Measurements from ENCODE around the gene BCL7C.
A peak's percentile ranks its signal among the peaks of the same experiment; 100 is the strongest.

BCL7C gene

GRCh38 chr16:30896261-30896888 lies 2.5 kb upstream of the BCL7C start, which contains the start of gene CTF1:
Gene CTF1, plus strand, starts transcription at chr16:30896614. Its CDS starts 30 bp downstream, at chr16:30896644.
- H3K27ac ChIP-seq (ENCODE audit: low read length): no peak within 1 kb of the TSS
- no peaks in the 10 kb centered on the region for H3K27me3 ChIP-seq (replicated peaks; ENCODE audit: insufficient read depth, low read length)
- no peaks in the 10 kb centered on the region for H3K9me2 ChIP-seq (replicated peaks; ENCODE audit: insufficient read depth, low read length)
- no peaks in the 10 kb centered on the region for H3K79me2 ChIP-seq (ENCODE audit: low read length)
- peak within 1 kb of the TSS; percentile 58 for H3K4me3 ChIP-seq (ENCODE audit: low read length)
- H3K9ac ChIP-seq (ENCODE audit: low read length): peak within 1 kb of the TSS; percentile 24; the same call in 1 of the 2 replicates
- H3K4me1 ChIP-seq (ENCODE audit: low read length): peaks cover 14% of the 10 kb centered on the region
- H2AFZ ChIP-seq (ENCODE audit: low read length): peak within 1 kb of the TSS; percentile 94
- no peaks in the 10 kb centered on the region for H3K36me3 ChIP-seq (replicated peaks; ENCODE audit: insufficient read depth, low read length)
- peak within 1 kb of the TSS; percentile 56 for H3K4me2 ChIP-seq (ENCODE audit: low read depth, low read length)
- H3K9me3 ChIP-seq (replicated peaks; ENCODE audit: insufficient read depth, low read length): no peaks in the 10 kb centered on the region
- no peaks in the 10 kb centered on the region for H4K20me1 ChIP-seq (ENCODE audit: insufficient read depth, low read length)
- TF ChIP-seq CTCF (IDR thresholded peaks at IDR 0.05; ENCODE audit: low read length): no peak
- no peak for TF ChIP-seq EZH2 (optimal IDR thresholded peaks at IDR 0.05; ENCODE audit: low read depth, low read length)
- no peak for TF ChIP-seq EZH2phosphoT487 (IDR thresholded peaks at IDR 0.05; ENCODE audit: low read length)
- peaks cover 25% of the 10 kb centered on the region for H3F3A ChIP-seq (ENCODE audit: insufficient read depth, low read length)
- DNase-seq: no peak

DNA sequence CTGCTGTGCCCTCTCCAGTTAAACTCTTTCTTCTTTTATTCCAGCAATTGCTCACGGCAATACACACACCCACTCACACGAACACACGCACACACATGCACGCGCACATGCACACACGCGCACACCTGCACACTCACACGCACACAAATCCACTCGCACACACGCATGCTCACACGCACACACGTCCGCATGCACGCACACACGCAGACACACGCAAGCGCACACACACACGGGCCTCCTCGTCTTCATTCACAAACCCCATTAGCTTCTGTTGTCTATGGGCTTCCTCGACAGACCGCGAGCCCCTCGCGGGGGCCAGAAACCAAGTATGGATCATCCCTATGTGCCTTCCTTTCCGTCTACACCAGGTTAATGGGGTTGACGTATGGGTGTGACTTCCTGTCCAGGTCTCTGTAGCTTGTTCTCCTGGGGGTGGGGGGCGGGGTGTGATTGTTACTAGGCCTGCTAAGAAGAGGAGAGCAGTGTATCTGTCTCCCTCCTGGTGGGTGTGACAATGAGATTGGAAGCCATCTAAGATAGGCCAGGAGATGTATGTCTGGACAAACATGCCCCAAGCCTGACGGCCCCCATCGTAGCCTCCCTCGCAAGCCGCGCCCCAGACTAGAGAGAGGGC lies 1.9 kb upstream of the BCL7C start:
- Histone ChIP-seq H3K36me3 (replicated peaks; ENCODE audit: insufficient read depth, low read length) (no peaks in the 10 kb centered on the region), H3K9me3 (replicated peaks; ENCODE audit: insufficient read depth, low read length) (no peaks in the 10 kb centered on the region), H3K9me2 (replicated peaks; ENCODE audit: insufficient read depth, low read length) (no peaks in the 10 kb centered on the region), H3K4me2 (ENCODE audit: low read depth, low read length) (no peak overlapping the region), H3K4me1 (ENCODE audit: low read length) (peaks cover 14% of the 10 kb centered on the region), H3K9ac (ENCODE audit: low read length) (no peak overlapping the region), H3K27ac (ENCODE audit: low read length) (no peak overlapping the region), H2AFZ (ENCODE audit: low read length) (no peak overlapping the region), H3F3A (ENCODE audit: insufficient read depth, low read length) (peaks cover 25% of the 10 kb centered on the region), H3K79me2 (ENCODE audit: low read length) (no peaks in the 10 kb centered on the region), H4K20me1 (ENCODE audit: insufficient read depth, low read length) (no peaks in the 10 kb centered on the region), H3K27me3 (replicated peaks; ENCODE audit: insufficient read depth, low read length) (no peaks in the 10 kb centered on the region), H3K4me3 (ENCODE audit: low read length) (no peak overlapping the region)
- no peak for DNase-seq
- TF ChIP-seq EZH2 (optimal IDR thresholded peaks at IDR 0.05; ENCODE audit: low read depth, low read length) (no peak), CTCF (IDR thresholded peaks at IDR 0.05; ENCODE audit: low read length) (no peak), EZH2phosphoT487 (IDR thresholded peaks at IDR 0.05; ENCODE audit: low read length) (no peak)

DNA sequence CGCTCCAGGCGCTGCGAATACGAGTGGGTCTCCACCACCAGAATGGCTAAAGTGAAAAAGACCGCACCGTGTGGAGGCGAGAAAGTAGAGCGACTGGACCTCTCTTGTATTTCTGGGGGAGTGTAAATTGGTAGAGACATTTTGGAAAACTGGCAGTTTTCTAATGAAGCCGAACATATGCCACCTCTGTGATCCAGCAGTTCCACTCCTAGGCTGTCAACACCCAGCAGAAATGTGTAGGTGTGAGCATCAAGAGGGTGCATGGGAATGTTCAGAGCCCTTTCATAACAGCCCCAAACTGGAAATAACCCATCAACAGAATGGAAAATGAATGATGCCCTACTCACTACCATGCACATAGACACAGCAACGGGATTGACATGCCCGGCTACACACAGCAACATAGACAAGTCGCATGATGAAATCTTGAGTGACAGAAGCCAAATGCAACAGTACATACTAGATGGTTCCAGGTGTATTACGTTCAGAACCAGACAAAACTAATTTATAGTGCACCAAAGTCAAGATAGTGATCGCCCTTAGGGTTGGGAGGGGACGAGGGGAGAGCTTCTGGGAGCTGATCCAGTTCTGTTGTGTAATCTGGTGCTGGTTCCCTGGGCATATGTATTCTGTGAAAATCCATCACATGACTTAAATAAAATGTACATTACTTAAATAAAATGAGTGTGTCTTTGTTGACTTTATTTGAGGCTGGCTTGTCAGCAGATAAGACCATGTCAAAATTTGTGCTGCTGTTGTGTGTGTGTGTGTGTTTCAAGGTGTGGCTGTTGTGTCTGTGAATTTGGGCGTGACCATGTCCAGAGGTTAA lies 877 bp upstream of the BCL7C start:
- H3K36me3 ChIP-seq (replicated peaks; ENCODE audit: insufficient read depth, low read length): no peaks in the 10 kb centered on the region
- no peaks in the 10 kb centered on the region for H3K79me2 ChIP-seq (ENCODE audit: low read length)
- peak overlapping the region; percentile 44; the same call in 1 of the 2 replicates for H3K9ac ChIP-seq (ENCODE audit: low read length)
- peak overlapping the region; percentile 71 for H3K4me2 ChIP-seq (ENCODE audit: low read depth, low read length)
- H3F3A ChIP-seq (ENCODE audit: insufficient read depth, low read length): peaks cover 25% of the 10 kb centered on the region
- peak overlapping the region; percentile 83 for H2AFZ ChIP-seq (ENCODE audit: low read length)
- no peak for TF ChIP-seq EZH2phosphoT487 (IDR thresholded peaks at IDR 0.05; ENCODE audit: low read length)
- TF ChIP-seq EZH2 (optimal IDR thresholded peaks at IDR 0.05; ENCODE audit: low read depth, low read length): no peak
- H3K4me1 ChIP-seq (ENCODE audit: low read length): peaks cover 14% of the 10 kb centered on the region
- no peaks in the 10 kb centered on the region for H3K9me3 ChIP-seq (replicated peaks; ENCODE audit: insufficient read depth, low read length)
- no peaks in the 10 kb centered on the region for H3K9me2 ChIP-seq (replicated peaks; ENCODE audit: insufficient read depth, low read length)
- H3K4me3 ChIP-seq (ENCODE audit: low read length): peak overlapping the region; percentile 47
- H4K20me1 ChIP-seq (ENCODE audit: insufficient read depth, low read length): no peaks in the 10 kb centered on the region
- DNase-seq: no peak
- no peaks in the 10 kb centered on the region for H3K27me3 ChIP-seq (replicated peaks; ENCODE audit: insufficient read depth, low read length)
- no peak overlapping the region for H3K27ac ChIP-seq (ENCODE audit: low read length)

All from MM.1S (cell line).